Myocyte (in vitro differentiated cells): ENCODE measurements around the gene RARB. TPM values are rescaled to one million over a fixed set of nuclear protein-coding genes. Genes with fewer than 3 reads are reported as not detected.
A peak's percentile ranks its signal among the peaks of the same experiment; 100 is the strongest.

Source experiments
- DNase-seq: peaks from one replicate; pipeline ENCODE4 v3.0.0-alpha.2; 2012; ENCODE audit warnings: low read depth
- total RNA-seq: library from RNA; depleted of rRNA; stranded (reverse); fragments of >200 nt; gene quantifications from 2 replicates; pipeline ENCODE4 v1.2.3, GENCODE V29; 2014

The RARB gene
- total RNA-seq, 1 donor from 2014 or later, result 0.13 TPM

DNA sequence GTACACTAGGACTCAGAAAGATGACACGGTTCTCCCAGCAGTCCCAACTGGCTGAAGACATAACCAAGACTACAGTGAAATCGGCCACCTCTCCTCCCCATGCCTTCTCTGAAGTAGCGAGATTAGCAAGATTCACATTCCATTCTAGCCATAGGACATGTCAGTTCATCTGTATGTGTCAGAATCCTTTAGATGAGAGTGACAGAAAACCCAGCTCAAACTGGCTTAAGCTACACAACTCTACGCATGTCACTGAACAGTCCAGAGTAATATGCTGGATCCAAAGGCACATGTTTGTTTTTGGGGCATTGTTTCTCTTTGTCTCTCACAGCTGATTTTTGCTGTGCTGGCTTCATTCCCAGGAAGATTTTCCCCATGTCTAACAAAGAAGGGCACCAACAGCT, 75.8 kb downstream of the RARB start:
- DNase-seq, result no peak

DNA sequence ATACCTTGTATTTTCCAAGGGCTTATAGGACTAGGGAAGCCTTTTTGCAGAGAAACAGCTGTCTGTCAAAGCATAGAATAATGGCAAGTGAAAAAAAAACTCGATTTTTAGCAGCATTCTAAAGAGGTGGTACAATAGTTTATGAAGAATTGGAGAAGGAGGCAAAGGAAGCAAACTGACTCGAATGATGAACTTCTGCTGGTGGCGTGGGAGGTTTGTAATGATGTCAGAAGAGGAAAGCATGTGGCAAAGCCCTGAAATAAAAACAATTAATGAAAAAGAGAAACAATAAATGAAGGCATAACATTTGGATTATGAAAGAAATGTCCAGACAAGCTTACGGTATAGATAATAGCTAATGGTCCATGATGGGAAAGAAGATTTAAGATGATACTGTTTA, 77.5 kb downstream of the RARB start:
- DNase-seq, result no peak

DNA sequence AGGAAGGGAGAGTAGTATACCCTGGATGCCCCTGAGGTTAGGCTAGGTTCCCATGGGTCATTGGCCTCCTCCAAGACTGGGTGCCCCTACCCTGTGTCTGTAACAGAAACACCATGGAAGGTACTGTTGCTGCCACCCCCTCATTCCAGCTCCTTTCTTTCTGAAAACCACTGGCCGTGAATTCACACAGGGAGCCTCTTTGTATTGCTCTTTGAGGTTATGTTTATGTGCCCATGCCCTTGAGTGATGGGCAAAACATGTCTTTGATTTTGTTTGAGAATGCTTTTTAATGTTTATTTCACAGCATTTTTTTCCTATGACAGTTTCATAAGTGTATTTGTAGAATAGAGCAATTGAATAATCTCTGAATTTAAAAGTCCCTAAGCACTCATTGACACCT, 79.7 kb downstream of the RARB start:
- DNase-seq, result no peak

DNA sequence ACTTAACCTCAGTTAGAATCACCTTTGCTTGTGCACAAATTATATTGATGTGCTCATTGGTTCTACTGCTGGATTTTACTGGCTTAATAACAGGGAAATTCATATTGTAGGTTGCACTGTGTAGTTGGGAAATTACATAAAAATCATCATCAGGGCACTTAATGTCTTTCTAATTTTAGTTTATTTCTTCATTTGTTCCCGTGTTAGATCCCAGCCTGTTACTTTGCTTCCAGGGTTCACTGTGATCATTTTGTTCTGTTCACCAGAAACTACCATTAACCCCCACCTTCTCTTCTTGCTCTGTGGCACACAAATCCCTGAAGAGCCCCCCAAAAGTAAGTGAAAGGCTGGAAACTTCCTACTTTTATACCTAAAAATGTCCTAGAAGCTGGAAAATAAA, 80.4 kb downstream of the RARB start:
- DNase-seq, result no peak

DNA sequence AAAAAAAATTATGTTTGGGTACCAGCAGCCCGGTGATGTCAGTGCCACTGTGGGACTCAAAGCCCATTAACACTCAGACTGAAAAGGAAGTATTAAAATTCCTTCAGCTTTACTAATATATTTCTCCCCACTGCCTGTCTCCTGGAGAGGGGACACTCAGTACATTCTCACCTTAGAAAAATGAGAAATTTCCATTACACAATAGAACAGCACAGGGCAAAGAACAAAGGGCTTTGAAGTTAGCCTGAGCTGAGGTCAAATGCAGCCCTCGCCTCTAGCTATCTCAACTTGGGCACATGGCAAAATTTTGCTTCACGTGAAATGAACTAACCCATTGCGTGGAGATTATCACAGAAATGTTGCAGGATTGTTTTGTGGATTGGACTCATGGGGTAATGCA, 80.8 kb downstream of the RARB start:
- DNase-seq, result no peak

DNA sequence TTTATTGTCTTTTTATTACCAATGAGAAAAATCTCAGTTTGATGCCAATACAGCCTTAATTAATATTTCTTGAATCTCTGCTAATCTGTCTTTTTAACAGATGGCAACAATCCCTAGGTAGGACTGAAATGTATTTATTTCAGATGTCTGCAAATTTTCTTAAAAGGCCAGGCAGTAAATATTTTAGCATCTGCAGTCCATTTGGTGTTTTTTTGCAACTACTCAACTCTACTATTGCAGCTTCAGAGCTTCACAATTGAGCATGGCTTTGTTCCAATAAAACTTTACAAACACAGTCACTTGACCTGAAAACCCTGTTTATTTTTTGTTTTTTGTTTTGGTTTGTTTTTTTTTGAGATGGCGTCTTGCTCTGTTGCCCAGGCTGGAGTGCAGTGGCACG, 82.7 kb downstream of the RARB start:
- no peak for DNase-seq

DNA sequence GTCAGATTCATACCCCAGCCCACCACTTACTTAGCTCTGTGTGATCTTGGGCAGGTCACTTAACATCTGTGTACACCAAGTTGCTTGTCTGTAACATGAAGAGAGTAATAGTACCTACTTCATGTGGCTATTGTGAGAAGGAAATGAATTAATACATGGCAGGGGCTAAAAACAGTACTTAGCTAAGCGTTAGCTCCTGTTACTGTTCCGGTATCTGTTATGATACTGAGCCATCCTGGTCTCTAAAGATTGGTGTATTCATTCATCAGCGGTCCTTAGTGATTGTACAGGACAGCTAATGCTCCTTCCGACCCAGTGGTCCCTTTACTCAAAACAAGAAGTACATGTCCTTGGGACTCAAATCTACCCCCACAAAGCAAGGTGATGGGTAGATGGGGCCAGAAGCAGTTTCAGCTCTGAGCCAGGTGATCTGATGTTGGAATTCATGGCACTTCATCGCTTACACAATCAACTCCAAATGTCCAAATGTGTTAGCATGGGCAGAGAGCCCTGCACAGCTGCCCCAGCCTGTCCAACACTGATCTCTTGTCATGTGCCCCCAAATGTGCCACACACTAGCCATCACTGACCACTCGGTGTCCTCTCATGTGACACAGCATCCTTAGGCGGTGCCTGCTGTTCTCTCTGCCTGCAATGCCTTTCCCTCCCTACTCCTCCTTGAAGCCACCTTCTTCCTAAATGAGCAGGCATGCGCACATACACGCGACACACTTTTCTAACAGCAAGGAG, 84.1 kb downstream of the RARB start:
- DNase-seq, result no peak

DNA sequence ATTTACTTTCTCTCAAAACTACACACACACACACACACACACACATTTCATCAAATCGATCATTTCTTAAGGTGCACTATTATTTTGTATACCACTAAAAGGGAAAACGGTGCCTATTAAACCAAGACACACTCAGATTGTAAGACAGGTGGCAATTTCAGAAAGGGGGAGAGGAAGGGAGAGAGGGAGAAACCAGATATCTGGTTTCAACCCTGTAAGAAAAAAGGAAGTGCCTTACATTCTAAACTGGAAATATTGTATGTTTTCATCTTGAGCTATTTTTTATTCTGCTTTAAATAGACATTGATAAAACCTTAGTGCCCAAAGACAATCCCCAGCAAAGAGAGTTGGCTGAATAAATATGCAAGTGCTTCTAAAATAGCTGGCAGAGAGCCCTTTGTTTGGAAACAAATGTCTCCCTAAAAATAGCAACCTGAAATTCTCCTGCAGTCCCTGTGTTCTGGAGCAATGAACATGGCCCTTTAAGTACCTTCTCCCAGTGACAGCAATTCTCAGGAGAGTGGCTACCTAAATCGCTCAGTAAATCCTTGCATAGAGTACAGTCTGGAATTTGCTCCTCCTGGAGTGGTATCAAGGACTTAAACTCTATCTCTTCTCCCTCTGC, 85.7 kb downstream of the RARB start:
- peak; percentile 90 for DNase-seq

DNA sequence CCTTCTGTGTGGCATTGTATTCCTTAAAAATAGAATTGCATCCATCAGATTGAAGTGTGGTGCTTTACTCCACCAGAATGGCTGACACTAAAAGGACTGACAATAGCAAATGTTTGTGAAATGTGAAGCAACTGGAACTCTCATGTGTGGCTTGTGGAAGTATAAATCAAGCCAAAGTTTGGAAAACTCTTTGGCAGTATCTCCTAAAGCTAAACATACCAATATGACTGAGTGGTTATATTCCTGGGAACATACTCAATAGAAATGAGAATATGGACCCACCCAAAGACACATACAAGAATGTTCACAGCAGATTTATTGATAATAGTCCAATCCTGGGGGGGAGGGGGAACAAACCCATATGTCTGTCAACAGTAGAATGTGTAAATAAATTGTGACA, 87.1 kb downstream of the RARB start:
- peak; percentile 64 for DNase-seq

DNA sequence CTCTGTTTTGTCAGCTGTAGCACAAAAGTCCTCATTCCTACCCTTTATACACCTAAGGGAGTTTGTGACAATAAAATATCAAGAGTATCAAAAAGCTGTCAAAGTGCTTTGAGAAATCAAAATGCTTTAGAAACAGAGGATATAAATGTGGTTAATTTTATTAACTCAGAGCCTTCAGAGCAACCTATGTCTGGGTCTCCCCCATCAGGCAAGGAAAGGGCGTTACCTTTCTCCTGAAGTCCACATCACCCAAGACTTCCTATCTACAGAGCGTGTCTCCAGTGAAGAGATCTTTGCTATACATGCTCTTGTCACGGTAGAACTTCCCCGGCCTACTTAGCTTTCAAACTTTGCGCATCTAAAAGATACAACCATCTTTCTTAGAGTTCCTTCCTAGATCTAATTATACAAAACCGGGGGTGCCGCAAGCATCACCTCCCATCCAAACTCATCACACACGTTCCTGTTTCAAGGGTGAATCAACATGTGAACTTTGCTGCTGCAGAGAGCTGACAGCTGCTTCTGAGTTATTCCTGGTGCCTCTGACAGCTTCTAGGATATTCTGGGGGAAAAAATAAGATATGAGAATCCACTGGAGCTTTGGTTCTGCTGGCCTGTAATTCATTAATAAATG, 93.0 kb downstream of the RARB start:
- DNase-seq, result no peak

DNA sequence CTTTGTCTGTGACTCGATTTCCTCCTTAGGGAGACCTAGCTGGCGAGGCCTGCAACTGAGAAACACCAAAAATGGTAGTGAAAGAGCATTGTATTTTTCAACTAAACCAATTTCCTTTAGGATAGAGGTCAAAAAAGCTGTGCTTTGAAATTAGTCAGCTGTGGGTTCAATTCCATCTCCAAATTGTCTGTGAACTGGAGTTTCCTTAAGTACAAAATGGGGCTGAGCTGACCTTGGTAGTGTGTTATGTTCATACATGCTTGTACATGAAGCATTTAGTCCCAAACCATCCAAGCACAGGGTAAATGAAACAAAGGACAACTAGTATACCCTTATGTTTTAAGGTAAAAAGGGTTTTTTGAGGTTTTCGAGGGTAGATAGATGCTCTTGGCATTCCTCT, 99.3 kb downstream of the RARB start:
- DNase-seq, result no peak

DNA sequence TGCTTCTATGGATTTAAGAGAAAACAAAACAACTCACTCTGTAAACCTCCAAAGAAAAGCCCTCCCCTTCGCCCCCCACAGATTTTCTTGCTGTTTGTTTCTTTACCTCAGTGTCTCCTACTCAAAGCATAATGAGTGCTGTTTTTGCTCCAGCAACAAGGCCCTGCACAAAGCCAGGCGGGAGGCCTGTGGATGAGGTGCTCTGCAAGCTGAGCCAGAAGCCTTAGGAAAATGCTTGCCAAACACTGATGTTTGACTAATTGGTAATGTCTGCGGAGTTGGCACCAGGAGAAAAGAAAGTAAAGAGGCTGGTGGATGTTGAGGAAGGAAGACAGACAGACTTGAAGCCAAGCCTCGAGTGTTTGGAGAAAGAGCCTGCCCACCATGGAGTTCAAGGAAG, 99.7 kb downstream of the RARB start:
- DNase-seq, result no peak

DNA sequence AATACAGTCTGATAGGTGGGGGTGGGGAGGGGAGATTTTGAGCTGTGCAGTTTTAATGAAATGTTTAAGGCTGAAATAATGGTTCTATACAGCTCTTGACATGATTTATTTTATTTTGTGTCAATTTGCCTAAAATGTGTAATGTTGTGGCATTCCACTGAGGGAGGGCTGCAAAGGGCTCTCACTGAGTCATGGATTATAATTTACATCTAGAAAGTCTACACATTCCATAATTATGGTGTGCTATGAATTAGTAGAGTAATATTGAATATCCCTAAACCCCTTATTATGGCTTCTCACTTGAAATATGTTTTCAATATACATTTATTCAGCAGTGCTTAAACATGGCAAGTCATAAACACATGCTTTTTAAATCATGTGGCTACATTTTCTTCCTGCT, 103.9 kb downstream of the RARB start:
- DNase-seq, result no peak

DNA sequence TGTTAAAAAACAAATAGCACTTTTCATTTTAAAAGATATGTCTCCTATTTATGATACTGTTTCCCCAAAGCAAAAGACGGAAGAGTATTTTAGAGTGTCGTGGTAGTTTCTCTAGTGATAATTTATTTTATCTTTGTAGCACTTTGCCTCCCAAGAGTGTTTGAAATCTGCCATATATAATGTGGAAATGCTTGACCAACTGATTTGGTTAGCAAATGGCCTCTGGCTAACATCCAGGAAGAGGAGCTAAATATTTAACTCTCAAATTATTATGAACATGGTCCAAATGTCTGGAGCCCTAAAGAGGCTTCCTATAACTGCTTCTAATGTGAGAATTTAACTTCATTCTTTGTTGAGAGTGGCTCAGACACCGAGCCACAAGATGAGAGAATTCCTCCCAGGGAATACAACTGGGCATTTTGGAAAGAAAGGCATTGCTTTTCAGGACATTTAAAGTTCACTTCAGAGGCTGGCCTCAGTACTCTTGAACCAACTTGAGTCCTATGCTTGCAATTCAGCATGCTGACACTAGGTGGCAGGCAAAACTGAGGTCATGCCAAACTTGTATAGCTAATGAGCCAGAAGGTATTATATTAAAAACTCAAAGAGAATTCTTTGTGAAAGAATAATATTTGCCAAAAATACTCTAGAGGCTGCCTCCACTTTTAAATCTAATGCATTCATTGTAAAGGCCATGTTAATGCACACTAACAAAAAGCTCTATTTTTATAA, 104.5 kb downstream of the RARB start:
- no peak for DNase-seq

DNA sequence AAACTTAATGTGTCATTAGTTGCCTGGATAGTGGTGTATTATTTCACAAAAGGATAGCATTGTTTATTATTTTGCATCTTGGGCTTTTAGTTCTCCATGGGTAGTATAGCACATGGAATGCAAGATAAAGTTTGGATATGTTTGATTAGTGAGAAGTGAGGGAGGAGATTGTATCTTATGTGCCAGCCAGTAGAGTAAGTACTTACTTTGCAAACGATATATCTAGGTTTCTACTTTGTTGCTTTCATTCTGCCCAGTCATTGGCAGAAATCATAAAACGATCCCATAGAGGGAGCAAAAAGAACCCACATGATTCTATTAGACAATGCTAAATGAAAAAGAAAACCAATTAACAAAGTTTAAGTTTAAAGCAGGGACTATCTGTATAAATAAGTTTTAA, 105.3 kb downstream of the RARB start:
- DNase-seq, result no peak

DNA sequence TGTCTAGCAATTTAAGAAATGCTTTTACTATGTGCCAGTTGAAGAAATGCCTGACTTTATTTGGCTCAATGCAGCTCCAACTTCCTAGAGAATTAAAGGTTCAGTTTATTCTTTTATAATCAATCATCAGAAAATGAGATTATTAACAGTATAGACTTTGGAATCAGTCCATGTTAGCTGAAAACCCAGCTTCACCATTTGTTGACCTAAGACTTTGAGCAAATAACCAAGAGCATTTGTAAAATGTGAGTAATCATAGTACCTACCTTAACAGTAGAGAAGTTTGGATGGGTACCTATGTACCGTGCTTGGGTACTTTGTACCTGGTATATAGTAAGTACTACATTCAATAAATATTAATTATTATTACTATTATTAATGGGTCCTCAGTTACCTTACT, 105.9 kb downstream of the RARB start:
- DNase-seq, result no peak

DNA sequence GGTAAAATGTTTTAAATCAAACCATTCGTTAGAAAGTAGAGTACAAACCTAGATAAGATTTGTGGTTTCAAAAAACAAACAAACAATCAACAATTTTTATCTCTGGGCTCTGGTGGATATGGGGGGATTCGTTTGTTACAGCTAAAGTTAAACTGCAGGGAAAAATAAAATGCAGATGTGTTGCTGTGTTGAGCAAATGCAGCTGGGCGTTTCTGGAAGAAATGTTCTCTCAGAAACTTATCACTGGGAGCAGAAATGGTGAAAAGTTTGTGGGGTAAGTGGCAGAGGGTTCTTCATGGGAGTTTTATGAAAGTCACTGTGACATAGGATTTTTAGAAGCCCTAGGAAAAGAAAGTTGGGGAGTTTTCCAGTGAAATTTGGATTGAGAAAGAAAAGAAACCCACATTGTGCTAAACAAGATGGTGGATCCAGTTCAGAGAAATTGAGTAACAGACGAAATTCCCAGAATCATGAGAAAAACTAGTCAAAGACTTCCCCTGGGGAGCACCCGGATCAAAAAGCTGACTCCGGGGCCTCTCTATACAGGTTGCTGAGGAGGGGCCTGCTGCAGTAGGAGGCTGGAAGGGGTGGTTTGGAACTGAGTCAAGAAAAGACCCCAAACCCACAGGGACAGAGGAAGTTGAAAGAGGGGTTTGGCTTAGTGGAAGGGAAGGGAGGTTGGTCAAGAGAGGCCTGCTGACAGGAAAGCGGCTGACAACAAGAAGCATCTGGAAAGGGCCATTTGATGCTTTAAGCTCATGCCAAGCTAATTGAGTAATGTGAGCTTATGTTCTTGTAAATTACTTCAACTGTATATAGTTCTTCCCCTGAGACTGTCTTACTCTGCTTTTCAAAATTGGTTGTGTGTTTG, 108.7 kb downstream of the RARB start:
- DNase-seq, result no peak

DNA sequence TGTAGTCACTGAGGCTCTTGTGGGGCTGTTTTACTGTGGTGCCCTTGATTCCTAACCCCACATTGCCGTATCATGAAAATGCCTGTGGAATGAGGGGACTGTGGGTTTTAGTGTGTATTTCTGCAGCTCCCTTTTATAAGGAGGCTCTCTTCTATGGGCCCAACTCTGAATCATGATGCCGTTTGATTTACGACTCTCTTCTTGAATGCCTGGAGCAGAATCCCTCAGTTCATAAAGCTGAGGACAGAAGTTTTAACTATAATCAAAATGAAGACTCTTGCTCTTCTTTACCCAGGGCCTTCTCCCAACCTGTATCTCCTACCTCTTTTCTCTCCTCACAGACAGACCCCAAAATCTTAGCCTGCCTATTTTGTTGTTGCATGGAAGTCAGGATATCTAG, 109.5 kb downstream of the RARB start:
- DNase-seq, result no peak

DNA sequence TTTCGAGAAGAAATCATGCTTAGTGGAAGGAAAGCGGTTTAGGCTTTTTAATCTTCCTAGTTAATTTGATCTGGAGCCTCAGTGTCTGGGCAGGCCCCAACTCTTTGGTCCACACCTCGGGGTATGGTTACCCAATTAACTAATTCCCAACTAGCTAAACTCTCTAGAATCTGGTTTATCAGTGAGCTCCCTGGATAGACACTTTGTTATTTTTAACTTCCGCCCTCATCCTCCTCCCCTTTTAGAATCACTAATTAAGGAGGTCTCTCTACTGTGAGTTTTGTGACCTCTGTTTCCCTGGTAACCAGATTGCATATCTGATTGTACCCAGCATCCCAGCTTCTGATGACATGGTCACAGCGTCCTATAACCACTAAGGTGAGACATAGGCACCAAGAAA, 112.2 kb downstream of the RARB start:
- DNase-seq, result no peak

DNA sequence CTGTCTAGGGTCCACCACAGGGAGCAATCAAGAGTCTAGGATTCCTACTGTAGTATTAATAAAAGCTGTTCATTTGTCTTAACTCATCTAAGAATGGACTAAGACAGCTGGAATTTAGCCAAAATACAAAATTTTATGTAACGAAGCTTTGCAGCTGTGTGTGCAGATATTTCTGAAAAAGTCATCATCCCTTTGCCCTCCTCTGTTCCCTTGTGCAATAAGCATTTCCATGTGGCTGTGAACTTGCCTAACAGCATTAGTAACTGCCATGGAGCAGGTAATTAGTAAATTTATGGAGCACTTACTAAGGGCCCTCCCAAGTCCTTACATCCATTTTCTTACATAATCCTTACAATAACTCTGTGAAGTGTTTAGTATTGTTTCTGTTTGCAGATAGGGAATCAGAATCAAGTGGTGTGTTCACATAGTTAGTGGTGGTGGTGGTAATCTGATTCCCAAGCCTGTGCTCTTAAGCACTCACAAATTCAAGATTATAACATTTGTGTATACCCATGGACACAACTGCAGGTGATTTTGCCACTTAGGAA, 114.5 kb downstream of the RARB start:
- no peak for DNase-seq

DNA sequence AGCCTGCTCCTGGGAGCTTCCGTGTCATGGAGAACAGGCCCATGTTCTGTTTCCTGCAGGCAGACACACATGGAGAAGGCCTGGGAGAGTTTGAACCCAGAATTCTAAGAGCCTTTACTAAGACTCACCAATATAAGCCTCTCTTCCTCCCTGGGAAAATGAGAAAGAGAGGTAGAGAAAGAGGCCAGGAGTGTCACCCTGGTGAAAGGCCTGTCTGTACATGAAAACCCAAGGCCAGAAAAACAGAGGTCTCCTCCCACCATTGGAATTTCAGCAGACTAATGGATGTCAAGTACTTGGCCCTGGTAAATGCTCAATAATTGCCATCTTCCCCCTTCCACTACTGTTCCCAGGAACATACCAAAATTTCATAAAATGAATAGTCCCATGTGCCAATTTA, 119.0 kb downstream of the RARB start:
- no peak for DNase-seq
